ENCODE results near the gene TAF1A.

DNA sequence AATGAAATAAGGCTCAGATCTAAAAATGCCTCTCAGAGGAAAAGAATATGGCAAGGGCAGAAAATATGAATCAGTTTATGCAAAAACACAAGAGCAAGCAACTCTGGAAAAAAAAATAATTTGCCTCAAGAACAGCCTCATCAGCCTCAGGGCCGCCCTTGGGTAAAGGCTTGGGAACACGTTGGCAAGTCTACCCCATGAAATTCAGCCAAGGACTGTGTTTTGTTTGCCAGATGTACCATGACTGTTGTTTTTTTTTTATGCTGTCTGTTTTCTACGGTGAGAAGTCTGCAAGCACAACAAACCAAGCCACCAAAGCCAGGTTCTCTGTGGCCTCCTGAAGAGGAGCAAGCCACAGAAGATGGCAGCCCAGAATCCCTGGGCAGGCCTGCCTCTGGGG, 59.8 kb downstream of the TAF1A start:
- TF ChIP-seq EZH2 (IDR thresholded peaks at IDR 0.05; ENCODE audit: insufficient read depth, poor library complexity, severe bottlenecking), result no peak
- no peak for TF ChIP-seq EZH2phosphoT487 (IDR thresholded peaks at IDR 0.05; ENCODE audit: insufficient read depth, low read depth)
